GM21360 (cell line): Measurements from ENCODE around the gene ZNF625.
A peak's percentile ranks its signal among the peaks of the same experiment; 100 is the strongest.

Source experiments
- ATAC-seq: cut with Tn5 transposase; IDR thresholded peaks from one replicate; pipeline ENCODE4 v1.9.1; 2021; ENCODE audit warnings: mild to moderate bottlenecking, moderate library complexity; ENCODE audit not compliant: unreplicated experiment

Gene ZNF625

DNA sequence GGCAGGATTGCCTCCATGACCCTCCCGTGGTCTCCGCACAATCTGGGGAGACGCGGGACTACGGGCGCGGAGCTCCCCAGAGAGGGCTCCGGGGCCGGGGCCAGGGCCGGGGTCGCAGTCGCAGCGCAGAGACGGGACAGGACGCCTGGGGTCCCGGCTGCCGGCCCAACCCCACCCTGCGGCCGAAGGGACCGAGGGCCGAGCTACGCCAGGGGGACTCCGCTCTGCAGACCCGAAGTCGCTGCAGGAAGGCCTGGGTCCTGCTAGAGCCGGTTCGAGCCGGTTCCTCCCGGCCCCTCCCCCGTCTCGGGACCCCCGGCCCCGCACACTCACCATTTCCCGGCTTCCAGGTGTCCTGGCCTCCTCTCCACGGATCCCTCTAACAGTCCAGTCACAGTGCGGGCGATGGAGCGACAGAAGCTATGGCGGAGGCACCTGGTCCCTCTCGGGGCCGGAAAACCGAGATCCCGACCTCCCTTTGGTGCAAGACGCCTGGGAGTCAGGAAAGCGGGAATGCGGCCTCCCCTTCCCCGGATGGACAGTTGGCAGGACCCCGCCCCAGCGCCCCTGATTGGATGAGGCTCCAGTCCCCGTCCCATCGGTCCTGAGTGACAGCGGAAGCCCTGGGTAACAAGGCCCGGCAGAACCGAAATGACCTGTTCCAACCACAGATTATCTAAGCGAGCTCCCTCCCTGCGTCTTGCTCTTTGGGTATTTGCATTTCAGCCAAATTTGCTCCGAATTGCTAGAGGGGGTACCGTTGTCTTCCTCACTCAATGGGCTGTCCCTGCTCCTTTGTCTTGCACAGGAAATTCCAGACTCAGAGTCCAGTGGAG, at the start of gene ZNF625:
ZNF625 (minus strand) TSS at position 512 of the 836 bp plus-strand sequence; CDS start at position 336, 176 bp downstream.
- ATAC-seq = no peak

DNA sequence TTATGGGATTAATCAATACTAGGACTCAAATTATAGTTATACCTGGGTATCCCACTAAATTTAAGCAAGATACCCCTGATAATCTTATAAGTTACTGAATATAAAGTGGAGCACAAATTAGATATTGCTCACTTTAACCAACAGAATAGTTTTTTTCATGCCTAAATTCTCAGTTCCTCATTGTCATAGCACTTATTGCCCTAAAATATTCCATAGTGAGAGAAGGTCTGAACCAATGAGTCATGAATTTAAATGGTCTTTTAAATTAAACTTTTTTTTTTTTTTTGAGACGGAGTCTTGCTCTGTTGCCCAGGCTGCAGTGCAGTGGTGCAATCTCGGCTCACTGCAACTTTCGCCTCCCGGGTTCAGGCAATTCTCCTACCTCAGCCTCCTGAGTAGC, 48.8 kb upstream of the ZNF625 start:
- no peak for ATAC-seq

DNA sequence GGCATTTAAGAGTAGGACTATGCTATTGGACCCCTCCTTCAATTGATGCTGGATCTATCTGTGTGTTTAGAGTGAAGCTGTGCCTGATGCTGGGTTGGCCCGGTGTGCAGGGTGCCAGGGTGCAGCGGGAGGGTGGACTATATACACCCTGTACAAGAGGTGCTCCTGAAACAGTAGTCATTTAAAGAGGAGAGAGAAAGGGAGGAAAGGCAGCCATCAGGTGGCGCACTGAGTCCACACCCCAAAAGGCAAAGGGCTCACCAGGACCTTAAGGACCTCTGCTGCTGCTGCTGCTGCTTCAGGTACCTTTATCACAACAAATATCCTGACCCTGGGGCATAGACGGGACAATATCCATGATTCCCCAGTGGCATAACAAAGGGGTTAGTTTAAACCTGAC, 45.7 kb upstream of the ZNF625 start:
- no peak for ATAC-seq

- no peak for ATAC-seq
These were observed 43.4 kb upstream of the ZNF625 start for GRCh38 chr19:12199757-12200419.

GRCh38 chr19:12198136-12198535, 41.6 kb upstream of the ZNF625 start:
- no peak for ATAC-seq

DNA sequence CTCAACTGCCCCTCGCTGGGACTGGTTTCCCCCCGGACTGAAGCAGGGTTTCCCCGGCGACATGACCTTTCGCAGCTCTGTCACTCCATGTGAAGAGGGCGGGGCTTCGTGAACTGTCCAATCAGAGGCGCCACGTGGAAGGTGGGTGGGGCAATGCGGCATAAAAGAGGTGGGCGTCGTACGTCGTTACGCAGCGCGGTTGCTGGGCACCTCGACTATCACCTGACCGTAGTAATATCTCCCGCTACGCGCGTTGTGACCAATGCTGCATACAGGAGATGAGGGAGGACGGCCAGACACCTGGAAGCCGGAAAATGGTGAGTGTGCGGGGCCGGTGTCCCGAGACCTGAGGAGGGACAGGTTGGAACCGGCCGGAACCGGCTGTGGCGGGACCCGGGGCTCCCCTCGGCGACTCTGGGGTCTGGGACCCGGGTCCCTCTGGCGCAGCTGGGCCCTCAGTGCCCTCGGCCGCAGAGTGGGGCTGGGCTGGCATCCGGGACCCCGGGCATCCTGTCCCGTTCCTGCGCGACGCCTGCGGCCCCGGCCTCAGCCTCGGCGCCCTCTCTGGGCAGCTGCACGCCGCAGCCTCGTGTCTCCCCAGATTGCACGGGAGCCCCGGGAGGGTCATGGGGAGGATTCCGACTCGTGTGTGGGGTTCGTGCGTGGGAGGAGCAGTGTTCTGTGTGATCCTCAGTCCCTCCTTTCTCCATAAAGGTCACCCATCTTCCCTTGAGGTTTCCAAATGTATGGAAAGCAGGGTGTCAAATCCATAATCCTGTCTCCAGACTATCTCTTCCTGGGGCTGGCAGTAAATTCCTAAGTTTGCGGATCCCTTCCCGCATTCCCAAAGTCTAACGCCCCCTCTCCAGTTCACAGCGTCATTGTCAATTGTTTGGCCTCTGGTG, 38.5 kb upstream of the ZNF625 start:
- ATAC-seq = no peak

DNA sequence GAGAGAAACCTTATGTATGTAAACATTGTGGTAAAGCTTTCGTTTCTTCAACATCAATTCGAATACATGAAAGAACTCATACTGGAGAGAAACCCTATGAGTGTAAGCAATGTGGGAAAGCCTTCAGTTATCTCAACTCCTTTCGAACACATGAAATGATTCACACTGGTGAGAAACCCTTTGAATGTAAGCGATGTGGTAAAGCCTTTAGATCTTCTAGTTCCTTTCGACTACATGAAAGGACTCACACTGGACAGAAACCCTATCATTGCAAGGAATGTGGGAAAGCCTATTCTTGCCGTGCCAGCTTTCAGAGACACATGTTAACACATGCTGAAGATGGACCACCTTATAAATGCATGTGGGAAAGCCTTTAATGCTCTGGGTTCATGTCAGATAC, 31.1 kb upstream of the ZNF625 start:
- no peak for ATAC-seq

DNA sequence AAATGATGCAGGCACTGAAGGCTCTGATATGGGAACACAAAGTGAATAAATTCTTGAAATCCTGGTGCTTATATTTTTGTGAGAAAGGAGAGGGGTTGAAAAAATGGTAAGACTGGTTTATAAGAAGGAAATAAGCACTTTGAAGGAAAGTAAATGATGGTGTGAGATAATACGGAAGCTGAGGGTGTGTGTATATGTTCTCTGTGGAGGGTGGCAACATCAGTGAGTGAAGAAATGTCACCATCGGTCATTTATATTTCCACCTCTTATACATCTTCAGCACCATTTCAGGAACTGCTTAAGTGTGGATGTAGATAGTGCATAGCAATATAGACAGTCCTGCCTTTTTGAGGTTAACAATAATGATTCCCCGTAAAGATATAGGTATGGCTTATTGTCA, 23.8 kb upstream of the ZNF625 start:
- ATAC-seq = no peak

- no peak for ATAC-seq
These were observed 10.1 kb upstream of the ZNF625 start for GRCh38 chr19:12166626-12167025.

DNA sequence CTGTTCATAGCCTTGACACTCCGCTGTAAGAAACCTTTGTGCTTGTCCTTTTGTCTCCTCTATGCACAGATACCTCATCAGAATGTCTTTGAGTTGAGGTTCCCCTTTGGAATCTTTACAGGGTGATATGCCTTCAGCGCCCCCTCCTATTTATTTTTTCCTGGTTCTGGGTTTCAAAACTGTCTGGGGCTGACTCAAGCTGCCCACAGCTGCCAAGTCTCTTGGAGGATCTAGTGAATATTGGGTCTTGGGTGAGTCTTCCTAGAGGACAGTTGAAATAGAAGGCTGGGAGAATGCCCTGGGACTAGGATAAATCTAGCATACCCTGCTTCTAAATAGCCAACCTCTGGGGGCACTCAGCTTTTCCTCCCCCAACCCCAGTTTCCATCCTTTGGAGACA, 7.3 kb upstream of the ZNF625 start:
- ATAC-seq = no peak

GRCh38 chr19:12162882-12163806, 6.6 kb upstream of the ZNF625 start, which contains the start of gene ZNF136:
ZNF136 (plus strand) TSS chr19:12163096; CDS start chr19:12163204, 108 bp downstream.
- ATAC-seq = peak; percentile 88

- no peak for ATAC-seq
These were observed 6.0 kb upstream of the ZNF625 start for GRCh38 chr19:12162513-12162881.

GRCh38 chr19:12159773-12160414, 3.4 kb upstream of the ZNF625 start:
- no peak for ATAC-seq

GRCh38 chr19:12155324-12155860, 1.1 kb downstream of the ZNF625 start:
- no peak for ATAC-seq

- no peak for ATAC-seq
These were observed 11.2 kb downstream of the ZNF625 start for GRCh38 chr19:12145348-12145747.

DNA sequence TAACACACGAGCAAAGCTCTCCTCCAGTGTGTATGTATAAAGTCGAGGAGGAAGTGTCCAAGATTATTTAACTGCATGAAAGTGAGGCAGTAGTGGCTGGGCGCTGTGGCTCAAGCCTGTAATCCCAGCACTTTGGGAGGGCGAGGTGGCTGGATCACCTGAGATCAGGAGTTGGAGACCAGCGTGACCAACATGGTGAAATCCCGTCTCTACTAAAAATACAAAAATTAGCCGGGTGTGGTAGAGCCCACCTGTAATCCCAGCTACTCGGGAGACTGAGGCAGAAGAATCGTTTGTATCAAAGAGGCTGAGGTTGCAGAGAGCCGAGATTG, 15.2 kb downstream of the ZNF625 start:
- no peak for ATAC-seq

DNA sequence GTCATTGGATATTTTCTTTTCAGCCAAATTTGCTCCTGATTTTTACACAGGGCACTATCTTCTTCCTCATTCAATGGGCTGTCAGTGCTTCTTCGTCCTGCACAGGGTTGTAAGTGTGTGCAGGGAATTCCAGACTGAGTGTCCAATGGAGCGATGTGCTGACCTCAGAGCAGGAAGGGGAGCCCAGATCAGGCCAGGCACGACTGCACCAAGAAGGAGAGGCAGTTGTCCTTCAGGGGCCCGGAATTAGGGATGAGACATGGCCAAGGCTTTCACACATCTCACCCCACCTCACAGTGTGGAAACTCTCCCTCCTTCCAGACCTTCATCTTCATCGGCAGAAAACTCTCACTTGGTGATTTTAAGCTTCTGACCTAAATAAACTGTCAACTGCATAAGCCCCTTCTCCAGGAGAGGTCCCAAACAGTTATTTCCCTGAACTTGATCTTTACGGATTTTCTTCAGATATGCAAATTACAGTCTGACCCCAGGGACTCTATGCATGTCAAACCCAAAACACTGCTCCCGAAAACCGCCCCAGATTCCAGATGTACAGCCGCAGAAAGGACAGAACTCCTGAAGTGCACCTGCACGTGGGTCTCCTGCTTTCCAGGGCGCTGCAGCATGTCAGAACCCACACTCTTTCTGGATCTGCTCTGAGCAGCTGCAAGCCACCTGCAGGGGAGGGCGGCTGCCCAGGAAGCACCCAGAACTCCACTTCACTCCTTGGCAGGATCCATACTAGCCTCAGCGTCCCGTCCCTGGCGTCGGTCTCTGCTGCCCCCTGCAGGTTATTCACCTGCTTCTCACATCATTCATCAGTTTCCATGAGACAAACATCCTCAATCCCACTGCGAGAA, 15.8 kb downstream of the ZNF625 start:
- peak; percentile 19 for ATAC-seq

GRCh38 chr19:12139885-12140544, 16.5 kb downstream of the ZNF625 start, which contains the start of gene ZNF20:
ZNF20 (minus strand) TSS chr19:12140350; CDS start chr19:12140182, 168 bp downstream.
- peak; percentile 76 for ATAC-seq
